Stimulated activated CD8-positive, alpha-beta memory T cell treated with anti-CD3 and anti-CD28 coated beads, Interleukin-15, amount 100 ng/mL, for 4 hours (primary cell): Measurements from ENCODE around the gene TNNI3.
A peak's percentile ranks its signal among the peaks of the same experiment; 100 is the strongest.

ENCODE experiments used
- DNase-seq, 2 donors: peaks; one replicate each; pipeline ENCODE4 v3.0.0-alpha.2; 2020; ENCODE audit warnings: low read depth in 2 of 2

TNNI3 gene

GRCh38 chr19:55147545-55148251, 9.8 kb downstream of the TNNI3 start:
- no peak for DNase-seq

- no peak for DNase-seq
These were observed 10.7 kb downstream of the TNNI3 start for GRCh38 chr19:55146705-55147273.

- DNase-seq: no peak
These were observed 11.3 kb downstream of the TNNI3 start for GRCh38 chr19:55146078-55146704.

- no peak for DNase-seq
These were observed 12.3 kb downstream of the TNNI3 start for GRCh38 chr19:55145232-55145631.

- DNase-seq: no peak
These were observed 15.8 kb downstream of the TNNI3 start for GRCh38 chr19:55141696-55142095.

- no peak for DNase-seq
These were observed 19.6 kb downstream of the TNNI3 start for GRCh38 chr19:55137915-55138314.

GRCh38 chr19:55136399-55137102, 21.0 kb downstream of the TNNI3 start:
- no peak for DNase-seq

- no peak for DNase-seq
These were observed 22.8 kb downstream of the TNNI3 start for GRCh38 chr19:55134736-55135135.

- no peak for DNase-seq
These were observed 23.7 kb downstream of the TNNI3 start for GRCh38 chr19:55133639-55134444.

GRCh38 chr19:55132453-55133129, 24.9 kb downstream of the TNNI3 start:
- DNase-seq: no peak

- no peak for DNase-seq
These were observed 26.1 kb downstream of the TNNI3 start for GRCh38 chr19:55131421-55131820.

GRCh38 chr19:55119053-55119452, 38.5 kb downstream of the TNNI3 start:
- DNase-seq: no peak

GRCh38 chr19:55118401-55118991, 39.0 kb downstream of the TNNI3 start:
- no peak for DNase-seq

- peak; percentile 95 to 96 for DNase-seq
These were observed 39.7 kb downstream of the TNNI3 start for GRCh38 chr19:55117663-55118391.

GRCh38 chr19:55116859-55117662, 40.5 kb downstream of the TNNI3 start, which contains the start of gene PPP1R12C:
TSS of gene PPP1R12C (minus strand) at chr19:55117637. CDS start at chr19:55117543, 94 bp downstream.
- DNase-seq: peak in 1 of 2 donors; percentile 8

- DNase-seq: peak in 1 of 2 donors; percentile 14
These were observed 41.2 kb downstream of the TNNI3 start for GRCh38 chr19:55116232-55116858.

- no peak for DNase-seq
These were observed 42.0 kb downstream of the TNNI3 start for GRCh38 chr19:55115446-55116065.

GRCh38 chr19:55114566-55115145, 42.9 kb downstream of the TNNI3 start:
- no peak for DNase-seq
